Stimulated activated CD8-positive, alpha-beta memory T cell treated with anti-CD3 and anti-CD28 coated beads, Interleukin-15, amount 100 ng/mL, for 48 hours (primary cell): ENCODE data around the gene CTTNBP2NL.
"Not testable (repeated sequence)": the region's sequence is repeated elsewhere in the genome, so short reads cannot be mapped to it uniquely, and the experiment has no call there.

ENCODE experiments used
- DNase-seq, 2 donors: peaks; one replicate each; pipeline ENCODE4 v3.0.0-alpha.2; 2020; ENCODE audit warnings: low read depth in 2 of 2

The CTTNBP2NL gene

GRCh38 chr1:112386024-112386723 lies 9.8 kb upstream of the CTTNBP2NL start:
- no peak for DNase-seq

GRCh38 chr1:112386731-112387346 lies 9.2 kb upstream of the CTTNBP2NL start:
- DNase-seq = no peak

- no peak for DNase-seq
Observed at GRCh38 chr1:112387807-112388206, 8.2 kb upstream of the CTTNBP2NL start.

- DNase-seq = no peak
Observed at GRCh38 chr1:112388436-112388835, 7.6 kb upstream of the CTTNBP2NL start.

GRCh38 chr1:112389689-112390088 lies 6.3 kb upstream of the CTTNBP2NL start:
- DNase-seq = no peak

- not testable (repeated sequence) for DNase-seq
Observed at GRCh38 chr1:112390335-112390734, 5.7 kb upstream of the CTTNBP2NL start.

- DNase-seq = peak; percentile 52 to 60
Observed at GRCh38 chr1:112390775-112391602, 5.0 kb upstream of the CTTNBP2NL start.

- no peak for DNase-seq
Observed at GRCh38 chr1:112391603-112391940, 4.4 kb upstream of the CTTNBP2NL start.

GRCh38 chr1:112393631-112393974 lies 2.4 kb upstream of the CTTNBP2NL start:
- no peak for DNase-seq

GRCh38 chr1:112394743-112395062 lies 1.3 kb upstream of the CTTNBP2NL start:
- DNase-seq = no peak

GRCh38 chr1:112395256-112395820 lies 676 bp upstream of the CTTNBP2NL start:
- no peak for DNase-seq

- no peak for DNase-seq
Observed at GRCh38 chr1:112396653-112397471, 848 bp downstream of the CTTNBP2NL start.

GRCh38 chr1:112397841-112398240 lies 1.8 kb downstream of the CTTNBP2NL start:
- DNase-seq = no peak

- DNase-seq = no peak
Observed at GRCh38 chr1:112399456-112399855, 3.4 kb downstream of the CTTNBP2NL start.

GRCh38 chr1:112400706-112401105 lies 4.7 kb downstream of the CTTNBP2NL start:
- not testable (repeated sequence) for DNase-seq

GRCh38 chr1:112402682-112403643 lies 6.9 kb downstream of the CTTNBP2NL start:
- no peak for DNase-seq

GRCh38 chr1:112406771-112407170 lies 10.8 kb downstream of the CTTNBP2NL start:
- DNase-seq = no peak

GRCh38 chr1:112409414-112409813 lies 13.4 kb downstream of the CTTNBP2NL start:
- no peak for DNase-seq

- DNase-seq = no peak
Observed at GRCh38 chr1:112410673-112411072, 14.7 kb downstream of the CTTNBP2NL start.

GRCh38 chr1:112417271-112417670 lies 21.3 kb downstream of the CTTNBP2NL start:
- no peak for DNase-seq
